HEK293T (cell line): Measurements from ENCODE around the gene TSFM.

ENCODE experiments used
- CTBP1 ChIP-seq: fragments of 450-650 bp; IDR thresholded peaks from 2 replicates; pipeline ENCODE4 v1.6.1; 2016; ENCODE audit warnings: borderline replicate concordance
- NFRKB ChIP-seq: fragments of 450-650 bp; IDR thresholded peaks from 2 replicates; pipeline ENCODE4 v1.6.1; 2016; ENCODE audit warnings: mild to moderate bottlenecking, moderate library complexity
- SUZ12 ChIP-seq: fragments of 450-650 bp; IDR thresholded peaks from 2 replicates; pipeline ENCODE4 v1.6.1; 2016; ENCODE audit warnings: mild to moderate bottlenecking

- TF ChIP-seq CTBP1 (no peak), SUZ12 (no peak), NFRKB (no peak)
These were observed 26.9 kb upstream of the TSFM start for GRCh38 chr12:57755454-57756372.
